ENCODE results near the gene CLIC1.

DNA sequence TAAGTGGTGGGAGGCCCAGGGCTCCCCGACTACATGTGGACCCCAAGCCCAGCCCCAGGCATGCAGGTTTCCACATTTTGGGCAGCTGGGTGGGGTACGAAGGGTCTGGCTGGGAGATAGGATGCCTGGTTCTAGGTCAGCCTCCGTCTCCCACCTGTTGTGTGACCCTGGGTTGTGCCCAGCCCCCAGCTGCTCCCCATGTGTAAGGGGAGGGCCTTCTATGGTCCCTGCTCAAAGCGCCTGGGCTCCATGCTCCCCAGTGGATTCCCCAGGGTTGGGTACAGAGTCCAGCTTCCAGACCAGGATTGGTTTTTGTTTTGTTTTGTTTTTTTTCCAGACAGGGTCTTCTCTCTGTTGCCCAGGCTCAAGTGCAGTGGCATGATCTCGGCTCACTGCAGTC is 41.9 kb upstream of the CLIC1 start:
- TF ChIP-seq, protein P1, sequence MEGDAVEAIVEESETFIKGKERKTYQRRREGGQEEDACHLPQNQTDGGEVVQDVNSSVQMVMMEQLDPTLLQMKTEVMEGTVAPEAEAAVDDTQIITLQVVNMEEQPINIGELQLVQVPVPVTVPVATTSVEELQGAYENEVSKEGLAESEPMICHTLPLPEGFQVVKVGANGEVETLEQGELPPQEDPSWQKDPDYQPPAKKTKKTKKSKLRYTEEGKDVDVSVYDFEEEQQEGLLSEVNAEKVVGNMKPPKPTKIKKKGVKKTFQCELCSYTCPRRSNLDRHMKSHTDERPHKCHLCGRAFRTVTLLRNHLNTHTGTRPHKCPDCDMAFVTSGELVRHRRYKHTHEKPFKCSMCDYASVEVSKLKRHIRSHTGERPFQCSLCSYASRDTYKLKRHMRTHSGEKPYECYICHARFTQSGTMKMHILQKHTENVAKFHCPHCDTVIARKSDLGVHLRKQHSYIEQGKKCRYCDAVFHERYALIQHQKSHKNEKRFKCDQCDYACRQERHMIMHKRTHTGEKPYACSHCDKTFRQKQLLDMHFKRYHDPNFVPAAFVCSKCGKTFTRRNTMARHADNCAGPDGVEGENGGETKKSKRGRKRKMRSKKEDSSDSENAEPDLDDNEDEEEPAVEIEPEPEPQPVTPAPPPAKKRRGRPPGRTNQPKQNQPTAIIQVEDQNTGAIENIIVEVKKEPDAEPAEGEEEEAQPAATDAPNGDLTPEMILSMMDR (IDR thresholded peaks at IDR 0.05): no peak
- TF ChIP-seq ZFX (IDR thresholded peaks at IDR 0.05; ENCODE audit: borderline replicate concordance): no peak

Measured in 22Rv1 (cell line).